GM18867 (cell line): ENCODE results near the gene SMYD3.
A peak's percentile ranks its signal among the peaks of the same experiment; 100 is the strongest.

Experiments used
- ATAC-seq: cut with Tn5 transposase; IDR thresholded peaks from one replicate; pipeline ENCODE4 v1.9.1; 2021; ENCODE audit warnings: mild to moderate bottlenecking, moderate library complexity; ENCODE audit not compliant: unreplicated experiment

Gene SMYD3

GRCh38 chr1:246516126-246516525 lies 9.0 kb upstream of the SMYD3 start:
- ATAC-seq = no peak

DNA sequence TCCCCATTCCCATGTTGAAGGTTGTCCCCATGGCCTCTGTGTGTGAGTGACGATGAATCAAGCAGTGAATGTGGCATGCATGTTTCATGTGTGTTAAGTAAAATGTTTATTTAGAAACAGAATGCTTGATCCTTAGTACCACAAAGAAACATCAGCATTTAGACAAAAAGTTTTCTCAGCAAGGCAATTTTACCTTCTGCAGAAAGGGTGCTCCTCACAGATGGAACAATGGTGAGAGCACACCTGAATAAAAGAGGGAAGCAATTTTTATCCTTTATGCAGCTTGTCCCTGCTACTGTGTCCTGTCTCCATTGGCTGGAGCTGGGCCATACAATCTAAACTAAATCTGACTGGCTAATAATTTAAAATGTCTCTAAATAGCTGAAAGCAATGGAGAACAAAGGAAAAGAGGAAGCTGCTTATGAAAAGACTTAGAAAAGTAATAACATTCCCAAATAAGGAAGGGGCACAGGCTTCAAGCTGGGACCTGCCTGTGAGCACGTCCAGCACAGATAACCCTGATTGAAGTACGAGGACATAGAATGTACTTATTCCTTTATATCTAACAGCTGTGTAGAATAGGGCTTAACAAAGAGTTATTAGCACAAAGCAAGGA lies 8.4 kb upstream of the SMYD3 start:
- ATAC-seq = no peak

DNA sequence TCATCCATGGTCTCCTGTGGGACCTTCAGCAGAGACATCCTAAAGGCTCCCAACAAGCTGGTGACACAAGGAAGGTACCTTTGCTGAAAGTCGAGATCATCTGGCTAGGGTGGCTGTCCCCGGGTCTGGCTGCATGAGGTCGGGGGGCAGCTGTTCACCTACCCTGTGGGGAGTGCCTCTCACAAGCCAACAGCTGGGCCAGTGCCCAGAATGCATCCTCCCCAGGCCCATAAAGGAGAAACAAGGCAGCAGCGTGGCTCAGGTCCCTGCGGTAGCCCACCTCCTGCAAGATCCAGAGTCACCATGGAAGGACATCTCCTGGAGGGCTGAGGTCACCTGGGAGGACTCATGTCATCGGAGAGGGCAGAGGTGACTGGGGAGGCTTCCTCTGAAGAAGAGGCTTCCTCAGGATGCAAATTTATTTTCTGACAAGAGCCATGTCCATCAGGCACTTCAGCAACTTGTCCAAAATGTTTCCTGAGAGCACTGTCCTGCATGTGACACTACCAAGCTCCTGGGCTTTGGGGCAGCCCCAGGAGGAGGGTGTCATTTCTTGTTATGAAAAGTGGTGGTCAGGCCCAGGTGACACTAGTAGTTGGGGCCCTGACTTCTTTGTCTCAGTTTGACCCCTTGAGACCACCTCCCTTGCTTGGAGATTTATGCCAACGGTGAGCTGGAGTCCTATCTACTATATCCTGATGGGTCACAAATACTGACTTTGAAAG lies 6.7 kb upstream of the SMYD3 start:
- ATAC-seq = no peak

- ATAC-seq = no peak
Observed at GRCh38 chr1:246513041-246513440, 6.0 kb upstream of the SMYD3 start.

- ATAC-seq = no peak
Observed at GRCh38 chr1:246512635-246513034, 5.6 kb upstream of the SMYD3 start.

DNA sequence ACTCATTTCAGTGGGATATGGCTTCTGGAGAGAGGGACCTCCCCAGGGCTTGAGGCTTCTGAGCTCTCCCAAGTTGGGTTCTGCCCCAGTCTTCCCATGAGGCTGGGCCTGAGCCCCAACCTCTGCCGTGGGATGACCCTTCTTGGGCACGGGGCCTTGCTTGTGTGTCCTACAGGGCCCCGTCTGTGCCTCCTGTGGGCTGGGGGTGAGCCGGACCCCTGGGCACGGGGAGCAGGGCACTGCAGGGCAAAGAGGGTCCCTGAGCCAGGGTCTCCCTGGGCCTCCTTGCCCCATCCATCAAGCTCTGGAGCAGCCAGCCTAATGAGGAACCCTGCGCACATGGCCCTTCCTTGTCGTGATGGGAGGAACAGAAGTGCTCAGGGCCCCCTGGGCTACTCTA lies 5.2 kb upstream of the SMYD3 start:
- no peak for ATAC-seq

GRCh38 chr1:246511203-246511602 lies 4.1 kb upstream of the SMYD3 start:
- no peak for ATAC-seq

DNA sequence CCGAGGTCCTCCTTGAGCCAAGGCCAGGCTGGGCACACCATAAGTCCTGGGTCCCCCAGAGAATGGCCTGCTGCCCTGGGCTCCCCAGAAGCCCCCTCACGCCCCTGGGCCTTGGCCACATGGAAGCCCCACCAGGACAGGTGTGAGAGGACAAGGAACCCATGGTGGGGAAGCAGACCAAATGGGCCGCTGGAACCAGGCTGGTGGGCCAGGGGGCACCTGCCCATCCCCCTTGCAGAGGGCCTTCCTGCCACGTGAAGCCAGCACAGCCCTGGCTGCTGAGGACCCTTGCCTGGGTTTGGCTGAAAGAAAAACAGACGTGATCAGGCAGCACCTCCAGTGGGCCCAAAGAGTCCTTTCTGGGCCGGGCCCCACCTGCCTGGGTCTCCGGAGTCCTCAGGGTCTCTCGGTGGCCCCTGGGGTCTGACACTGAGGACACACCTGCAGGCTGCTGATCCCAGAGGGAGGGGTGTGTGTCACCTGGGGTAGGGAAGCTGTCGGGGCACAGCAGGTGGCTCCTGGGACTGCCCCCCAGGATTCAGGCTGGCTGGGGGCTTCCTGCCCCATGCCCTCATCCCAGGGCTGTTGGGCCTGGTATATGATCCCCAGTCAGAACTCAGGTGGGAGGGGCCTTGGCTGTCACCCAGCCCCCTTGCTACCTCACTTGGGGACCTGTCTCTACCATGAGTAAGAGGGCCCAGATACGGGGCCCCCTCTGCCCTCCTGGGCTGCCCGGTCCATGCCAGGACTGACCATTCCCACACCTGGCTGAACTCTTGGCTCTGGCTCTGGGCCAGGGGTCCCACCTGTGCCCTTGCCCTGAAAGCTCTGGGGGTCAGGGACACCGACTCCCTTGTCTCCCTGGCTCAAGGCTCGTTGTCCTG lies 3.3 kb upstream of the SMYD3 start:
- no peak for ATAC-seq

DNA sequence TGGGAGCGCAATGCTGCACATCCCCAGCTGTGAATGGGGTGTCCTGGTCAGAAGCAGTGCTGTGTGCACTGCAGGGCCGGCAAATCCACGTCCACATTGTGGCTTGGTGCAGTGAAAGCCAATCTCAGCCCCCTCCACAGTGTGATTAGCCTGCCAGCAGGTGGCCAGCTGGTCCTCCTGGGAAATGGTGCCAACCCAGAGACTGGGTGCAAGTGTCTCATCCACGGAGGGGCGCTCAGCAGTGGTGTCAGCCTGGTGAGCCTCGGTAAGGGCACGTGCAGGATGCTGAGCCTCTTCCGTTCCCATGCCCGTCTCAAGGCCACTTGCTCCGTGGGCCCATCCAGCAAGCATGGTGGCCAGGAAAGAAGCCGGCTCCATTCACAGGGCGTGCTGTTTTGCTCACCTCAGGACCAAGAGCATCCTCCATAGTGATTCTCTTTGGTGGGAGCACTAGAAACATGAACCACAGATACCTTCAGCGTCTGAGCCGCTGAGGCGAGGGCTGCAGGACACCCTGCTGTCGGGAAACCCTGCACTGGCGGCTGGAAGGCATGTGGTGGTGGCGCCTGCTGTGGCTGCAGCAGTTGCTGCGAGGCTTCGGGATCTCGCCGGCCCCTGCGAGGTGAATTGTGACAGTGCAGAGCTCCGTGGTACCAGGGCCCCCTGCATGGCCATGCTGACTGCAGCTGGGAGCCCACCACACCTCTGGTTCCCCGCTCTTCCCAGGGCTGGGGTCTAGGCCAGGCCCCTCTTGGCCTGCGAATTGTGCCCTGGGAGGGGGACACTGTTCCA lies 2.0 kb upstream of the SMYD3 start:
- no peak for ATAC-seq

GRCh38 chr1:246506367-246506673 lies 759 bp downstream of the SMYD3 start:
- peak; percentile 15 for ATAC-seq

- ATAC-seq = no peak
Observed at GRCh38 chr1:246503341-246503740, 3.7 kb downstream of the SMYD3 start.

DNA sequence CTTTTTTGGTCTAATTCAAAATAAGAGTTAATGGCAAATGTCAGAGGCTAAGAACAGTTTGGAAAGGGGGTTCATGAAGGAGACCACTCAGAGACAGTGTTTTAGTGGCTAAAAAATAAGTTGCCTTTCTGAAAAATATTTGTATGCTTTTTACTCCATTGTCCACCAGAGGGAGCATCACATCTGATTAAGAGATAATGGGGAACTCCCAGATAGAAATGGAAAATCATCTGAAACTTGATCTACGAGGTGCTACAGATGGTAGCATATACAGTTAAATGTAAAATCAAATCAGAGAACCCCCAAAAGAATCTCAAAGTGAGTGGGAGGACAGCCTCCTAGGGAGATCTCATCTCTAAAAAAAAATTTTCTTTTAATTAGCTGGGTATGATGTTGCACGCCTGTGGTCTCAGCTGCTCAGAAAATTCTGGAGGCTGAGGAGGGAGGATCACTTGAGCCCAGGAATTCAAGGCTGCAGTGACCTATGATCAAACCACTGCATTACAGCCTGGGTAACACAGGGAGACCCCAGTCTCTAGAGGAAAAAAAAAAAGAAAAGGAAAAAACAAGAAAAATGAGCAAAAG lies 9.7 kb downstream of the SMYD3 start:
- ATAC-seq = peak; percentile 74

DNA sequence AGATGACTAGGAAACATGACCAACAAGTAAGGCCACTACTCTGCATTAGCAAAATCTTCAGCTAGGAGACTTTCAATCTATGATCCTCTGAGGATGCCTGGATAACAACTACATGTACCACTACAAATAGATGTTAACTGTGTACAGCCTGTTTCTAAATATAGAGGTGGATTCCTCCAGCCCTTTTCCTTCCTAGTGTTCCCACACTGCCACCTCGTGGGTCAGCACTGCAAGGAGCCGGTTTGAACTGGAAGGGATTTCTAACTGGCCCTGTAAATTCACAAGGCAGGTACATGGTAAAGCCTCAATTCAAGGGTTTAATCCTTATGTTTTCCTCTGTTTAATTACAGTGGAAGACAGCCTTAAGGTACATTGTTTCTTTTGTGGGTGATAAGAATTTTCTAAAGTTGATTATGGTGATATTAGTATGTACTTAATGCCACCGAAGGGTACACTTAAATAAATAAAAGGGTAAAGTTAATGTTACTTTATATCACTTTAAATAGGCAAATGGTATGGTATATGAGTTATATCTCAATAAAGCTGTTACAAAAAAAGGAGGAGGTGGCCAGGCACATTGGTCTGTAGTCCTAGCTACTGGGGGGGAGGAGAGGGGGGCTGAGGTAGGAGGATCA lies 14.4 kb downstream of the SMYD3 start:
- peak; percentile 57 for ATAC-seq

GRCh38 chr1:246491551-246492053 lies 15.5 kb downstream of the SMYD3 start:
- ATAC-seq = no peak

DNA sequence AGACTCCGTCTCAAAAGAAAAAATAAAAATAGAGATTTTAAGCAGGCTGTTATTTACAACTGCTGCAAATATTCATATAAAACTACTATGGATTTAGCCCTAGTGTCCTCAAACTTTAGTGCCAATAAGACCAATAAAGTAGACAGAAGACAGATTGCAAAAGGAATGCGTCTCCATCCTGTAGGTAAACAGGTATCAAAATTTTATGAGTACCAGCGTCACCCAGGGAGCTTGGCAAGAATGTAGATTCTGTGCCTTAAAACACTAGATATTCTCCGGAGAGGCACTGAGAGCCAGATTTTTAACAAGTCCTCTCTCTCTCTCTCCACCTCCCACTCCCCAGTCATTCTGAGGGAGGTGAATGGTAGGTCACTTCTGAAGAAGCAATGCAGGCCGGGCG lies 18.4 kb downstream of the SMYD3 start:
- no peak for ATAC-seq

DNA sequence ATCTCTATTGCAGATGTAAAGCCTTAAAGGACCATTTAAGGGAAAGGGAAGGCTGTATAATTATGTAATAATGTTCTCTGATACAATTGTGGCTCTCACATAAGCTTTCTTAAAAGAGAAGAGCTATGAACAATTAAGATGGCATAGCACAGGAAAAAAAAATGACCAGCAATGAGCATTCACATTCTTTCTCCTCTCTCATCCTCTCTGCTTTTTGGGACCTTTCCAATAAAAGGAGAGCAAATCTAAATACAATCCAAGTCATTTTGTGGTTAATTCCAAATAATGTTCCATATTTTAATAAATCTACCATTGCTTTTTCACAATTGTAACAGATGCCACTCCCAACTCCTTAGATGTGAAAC lies 23.5 kb downstream of the SMYD3 start:
- ATAC-seq = no peak

DNA sequence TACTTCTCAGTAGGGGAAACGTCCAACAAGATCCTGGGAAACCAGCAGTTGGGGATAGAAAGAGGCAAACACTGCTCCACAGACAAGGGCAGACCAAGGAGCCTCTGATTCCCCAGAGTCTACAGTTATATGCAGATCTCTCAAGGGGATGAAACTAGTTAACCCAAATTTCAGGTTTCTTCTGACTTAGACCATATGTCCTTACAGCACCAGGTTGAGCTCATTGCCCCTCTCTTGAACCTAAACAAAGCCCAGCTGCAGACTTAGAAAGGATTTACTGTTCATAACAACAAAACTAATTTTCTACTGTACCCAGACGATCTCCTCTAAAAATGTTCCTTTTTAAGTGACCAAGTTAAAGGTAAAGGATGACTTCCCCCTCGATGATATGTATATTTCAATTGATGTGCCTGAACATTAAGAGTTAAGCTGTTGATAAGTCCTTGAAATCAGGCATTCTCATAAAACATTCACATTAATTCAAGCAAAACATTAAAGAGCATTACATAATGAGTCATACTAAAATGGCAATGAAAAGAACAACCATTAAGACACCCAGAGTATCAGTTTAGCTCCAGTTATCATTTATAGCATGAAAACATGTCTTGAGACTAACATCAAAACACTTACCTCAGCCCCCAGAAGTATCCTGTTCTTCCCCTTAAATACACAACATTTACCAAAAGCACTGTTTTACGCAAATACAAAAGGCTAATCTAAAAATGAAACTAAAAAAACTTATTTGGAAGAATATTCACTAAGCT lies 24.1 kb downstream of the SMYD3 start:
- ATAC-seq = peak; percentile 72

- ATAC-seq = no peak
Observed at GRCh38 chr1:246479061-246479460, 28.0 kb downstream of the SMYD3 start.

GRCh38 chr1:246477634-246478033 lies 29.4 kb downstream of the SMYD3 start:
- no peak for ATAC-seq
